Peyer's patch (tissue), 4 donors: ENCODE results near the gene HCN2. TPM values are rescaled to one million over a fixed set of nuclear protein-coding genes. Genes with fewer than 3 reads are reported as not detected.

Experiments
- DNase-seq, 3 donors: peaks; one replicate each; pipeline ENCODE4 v3.0.0-alpha.2; 2017 to 2019
- H3K27ac ChIP-seq, 4 donors: fragments of 200-600 bp; sonication (generic); one replicate each; pipeline ENCODE4 v1.5.1; 2016 to 2019
- H3K27me3 ChIP-seq, 2 donors: fragments of 200-600 bp; sonication (generic); one replicate each; pipeline ENCODE4 v1.5.1; 2019
- H3K36me3 ChIP-seq, 3 donors: fragments of 200-600 bp; sonication (generic); one replicate each; pipeline ENCODE4 v1.5.1; 2016 to 2019
- H3K4me1 ChIP-seq, 4 donors: fragments of 200-600 bp; sonication (generic); one replicate each; pipeline ENCODE4 v1.5.1; 2016 to 2019
- H3K4me3 ChIP-seq, 4 donors: fragments of 200-600 bp; sonication (generic); 1 replicate in 3 of 4; 2 replicates in 1 of 4; pipeline ENCODE4 v1.5.1; 2016 to 2019; ENCODE audit warnings: mild to moderate bottlenecking in 1 of 4
- H3K9me3 ChIP-seq, 4 donors: fragments of 200-600 bp; sonication (generic); one replicate each; pipeline ENCODE4 v1.5.1; 2016 to 2019; ENCODE audit warnings: mild to moderate bottlenecking in 1 of 4
- CTCF ChIP-seq, 6 experiments: fragments of 450-650 bp in 4 of 6; fragments of 200-600 bp in 2 of 6; sonication (generic) in 1 of 6; IDR thresholded peaks; one replicate each; pipeline ENCODE4 v1.5.1; 2017 to 2019; ENCODE audit warnings: antibody characterized with exemption in 6 of 6, mild to moderate bottlenecking in 3 of 6, moderate library complexity in 1 of 6
- POLR2A ChIP-seq, 2 donors: fragments of 450-650 bp; IDR thresholded peaks; one replicate each; pipeline ENCODE4 v1.5.1; 2017; ENCODE audit warnings: antibody characterized with exemption in 2 of 2, mild to moderate bottlenecking in 2 of 2, moderate library complexity in 2 of 2
- total RNA-seq, 4 donors: library from RNA; depleted of rRNA; stranded (reverse); fragments of >200 nt; gene quantifications; one replicate each; pipeline ENCODE4 v1.1.0, GENCODE V29; 2016

The HCN2 gene
- not detected for total RNA-seq

GRCh38 chr19:589693-590395 lies at the start of gene HCN2:
TSS of gene HCN2 (plus strand) at chr19:589881. CDS start at chr19:589946, 65 bp downstream.
- Histone ChIP-seq H3K27me3 (peaks cover 0 to 36% of the 10 kb centered on the region in 2 donors), H3K27ac (no peak within 1 kb of the TSS), H3K9me3 (no peaks in the 10 kb centered on the region), H3K36me3 (no peaks in the 10 kb centered on the region), H3K4me1 (peaks cover 0 to 23% (median 10%) of the 10 kb centered on the region in 4 donors), H3K4me3 (peak within 1 kb of the TSS in 3 of 4 donors; percentile 22 to 35 (median 34))
- TF ChIP-seq POLR2A (IDR thresholded peaks at IDR 0.05) (no peak), CTCF (IDR thresholded peaks at IDR 0.05) (no peak)
- DNase-seq: no peak

- H3K4me1 ChIP-seq: no peaks in the 10 kb centered on the region
- TF ChIP-seq CTCF (IDR thresholded peaks at IDR 0.05) (no peak), POLR2A (IDR thresholded peaks at IDR 0.05) (no peak)
- H3K36me3 ChIP-seq: peaks cover 0 to 48% (median 0%) of the 10 kb centered on the region in 3 donors
These were observed 48.6 kb upstream of the HCN2 start for GRCh38 chr19:540867-541637.

GRCh38 chr19:541699-542098 lies 48.0 kb upstream of the HCN2 start:
- DNase-seq: no peak
- no peak overlapping the region for H3K4me3 ChIP-seq

More at GRCh38 chr19:540867-541637, 48.6 kb upstream of the HCN2 start:
- H3K9me3 ChIP-seq: no peaks in the 10 kb centered on the region
- H3K27ac ChIP-seq: no peak overlapping the region
- no peak for DNase-seq
- H3K27me3 ChIP-seq: no peaks in the 10 kb centered on the region
- no peak overlapping the region for H3K4me3 ChIP-seq

GRCh38 chr19:542173-542866 lies 47.4 kb upstream of the HCN2 start:
- no peak overlapping the region for H3K27ac ChIP-seq
- no peaks in the 10 kb centered on the region for H3K4me1 ChIP-seq
- no peaks in the 10 kb centered on the region for H3K27me3 ChIP-seq
- H3K36me3 ChIP-seq: peaks cover 0 to 36% (median 0%) of the 10 kb centered on the region in 3 donors
- no peak overlapping the region for H3K4me3 ChIP-seq
- DNase-seq: no peak
- TF ChIP-seq POLR2A (IDR thresholded peaks at IDR 0.05) (no peak), CTCF (IDR thresholded peaks at IDR 0.05) (no peak)
- no peaks in the 10 kb centered on the region for H3K9me3 ChIP-seq

More at GRCh38 chr19:541699-542098, 48.0 kb upstream of the HCN2 start:
- Histone ChIP-seq H3K4me1 (no peaks in the 10 kb centered on the region), H3K9me3 (no peaks in the 10 kb centered on the region), H3K27ac (no peak overlapping the region), H3K36me3 (peaks cover 0 to 42% (median 0%) of the 10 kb centered on the region in 3 donors), H3K27me3 (no peaks in the 10 kb centered on the region)
- TF ChIP-seq POLR2A (IDR thresholded peaks at IDR 0.05) (no peak), CTCF (IDR thresholded peaks at IDR 0.05) (no peak)

- no peaks in the 10 kb centered on the region for H3K9me3 ChIP-seq
- no peak for TF ChIP-seq CTCF (IDR thresholded peaks at IDR 0.05)
- TF ChIP-seq POLR2A (IDR thresholded peaks at IDR 0.05): no peak
- DNase-seq: peak in 2 of 3 donors; percentile 52 to 73
- H3K36me3 ChIP-seq: peaks cover 0 to 22% (median 0%) of the 10 kb centered on the region in 3 donors
- H3K27me3 ChIP-seq: no peaks in the 10 kb centered on the region
- peak within 1 kb of the TSS in 2 of 4 donors; percentile 38 to 55 for H3K27ac ChIP-seq
- H3K4me3 ChIP-seq: peak within 1 kb of the TSS; percentile 24 to 36 (median 30)
- H3K4me1 ChIP-seq: no peaks in the 10 kb centered on the region
These were observed 45.6 kb upstream of the HCN2 start, which contains the start of gene GZMM for GRCh38 chr19:543910-544608. TSS of gene GZMM (plus strand) at chr19:544053. CDS start at chr19:544072, 19 bp downstream.
